GM23248 (cell line): ENCODE data around the gene BRINP3. TPM values are rescaled to one million over a fixed set of nuclear protein-coding genes. Genes with fewer than 3 reads are reported as not detected.

Source experiments
- DNase-seq: peaks from one replicate; pipeline ENCODE4 v3.0.0-alpha.2; 2015
- H2AFZ ChIP-seq: fragments of 200-600 bp; sonication (generic); 2 replicates; pipeline ENCODE4 v1.6.1; 2016; ENCODE audit warnings: antibody characterized with exemption
- H3F3A ChIP-seq: fragments of 200-600 bp; sonication (generic); 2 replicates; pipeline ENCODE4 v1.6.1; 2016; ENCODE audit warnings: mild to moderate bottlenecking, antibody characterized with exemption, mixed run types; ENCODE audit not compliant: insufficient read depth
- H3K27ac ChIP-seq: fragments of 200-600 bp; sonication (generic); 2 replicates; pipeline ENCODE4 v1.5.1; 2016; ENCODE audit warnings: mild to moderate bottlenecking
- H3K27me3 ChIP-seq: fragments of 200-600 bp; sonication (generic); replicated peaks from 2 replicates; pipeline ENCODE4 v1.6.1; 2016; ENCODE audit warnings: mild to moderate bottlenecking; ENCODE audit not compliant: insufficient read depth
- H3K36me3 ChIP-seq: fragments of 200-600 bp; sonication (generic); 2 replicates; pipeline ENCODE4 v1.6.1; 2016; ENCODE audit warnings: low read depth, mild to moderate bottlenecking
- H3K4me1 ChIP-seq: fragments of 200-600 bp; sonication (generic); 2 replicates; pipeline ENCODE4 v1.6.1; 2016; ENCODE audit warnings: mild to moderate bottlenecking; ENCODE audit not compliant: insufficient read depth
- H3K4me2 ChIP-seq: fragments of 200-600 bp; sonication (generic); one replicate; pipeline ENCODE4 v1.6.1; 2016; ENCODE audit warnings: mild to moderate bottlenecking; ENCODE audit not compliant: unreplicated experiment
- H3K4me3 ChIP-seq: fragments of 200-600 bp; sonication (generic); 2 replicates; pipeline ENCODE4 v1.5.1; 2016; ENCODE audit warnings: mild to moderate bottlenecking
- H3K79me2 ChIP-seq: fragments of 200-600 bp; sonication (generic); 2 replicates; pipeline ENCODE4 v1.6.1; 2016; ENCODE audit warnings: mild to moderate bottlenecking; ENCODE audit not compliant: insufficient read depth
- H3K9ac ChIP-seq: fragments of 200-600 bp; sonication (generic); 2 replicates; pipeline ENCODE4 v1.6.1; 2016; ENCODE audit warnings: mild to moderate bottlenecking
- H3K9me2 ChIP-seq: fragments of 200-600 bp; sonication (generic); 2 replicates; pipeline ENCODE4 v1.6.1; 2016; ENCODE audit warnings: mixed run types, mild to moderate bottlenecking, moderate library complexity; ENCODE audit not compliant: insufficient read depth
- H3K9me3 ChIP-seq: fragments of 200-600 bp; sonication (generic); one replicate; pipeline ENCODE4 v1.6.1; 2017; ENCODE audit warnings: low read depth
- H4K20me1 ChIP-seq: fragments of 200-600 bp; sonication (generic); 2 replicates; pipeline ENCODE4 v1.6.0; 2016; ENCODE audit not compliant: insufficient read depth
- EZH2 ChIP-seq: fragments of 200-600 bp; sonication (generic); IDR thresholded peaks from 2 replicates; pipeline ENCODE4 v1.6.1; 2018; ENCODE audit warnings: antibody characterized with exemption, mild to moderate bottlenecking; ENCODE audit not compliant: insufficient read depth, poor library complexity, severe bottlenecking
- EZH2phosphoT487 ChIP-seq: fragments of 200-600 bp; sonication (generic); IDR thresholded peaks from 2 replicates; pipeline ENCODE4 v1.6.1; 2018; ENCODE audit warnings: antibody characterized with exemption, moderate library complexity, mild to moderate bottlenecking, low read depth; ENCODE audit not compliant: insufficient read depth
- WGBS, 2 experiments: methylation state at CpG; one replicate each; pipeline ENCODE4 v1.1.6; 2015 to 2017; ENCODE audit warnings: low lambda C conversion rate in 2 of 2, low coverage in 1 of 2; ENCODE audit errors: missing lambda C conversion rate in 2 of 2; 5-methylcytosine and 5-hydroxymethylcytosine counted together
- in situ Hi-C: fragments of 300-500 bp; cut with MboI; formaldehyde crosslinking; loops from 2 replicates; pipeline ENCODE4 v1.15.0; 2020
- polyA plus RNA-seq: library from polyadenylated mRNA; unstranded; fragments of >200 nt; fragmentation: Nextera tagmentation; extraction: Ambion mirVana; gene quantifications from 2 replicates; pipeline ENCODE4 v1.2.1, GENCODE V29; 2016
- total RNA-seq: library from RNA; depleted of rRNA; stranded (reverse); fragments of >200 nt; shearing (Covaris generic); gene quantifications from 2 replicates; pipeline ENCODE4 v1.2.3, GENCODE V29; 2014

BRINP3 gene
- total and polyA plus RNA-seq, 2 experiments from 2014 or later: not detected

DNA sequence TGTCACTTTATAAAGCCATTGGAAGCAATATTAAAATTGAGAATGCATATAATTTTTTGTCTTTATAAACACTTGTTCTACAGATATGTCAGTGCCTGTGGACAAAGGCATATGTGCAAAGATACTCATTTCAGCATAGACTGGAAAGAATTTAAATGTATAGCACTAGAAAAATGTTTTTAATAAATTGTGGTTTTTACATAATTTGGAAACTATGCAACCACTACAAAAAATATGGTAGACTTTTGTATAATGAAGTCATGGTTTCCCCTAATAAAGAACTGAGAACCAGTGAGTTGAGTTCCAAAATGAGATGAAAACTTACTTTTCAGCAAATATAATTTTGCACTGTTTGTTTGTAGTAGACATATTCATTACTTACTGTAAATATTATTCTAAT, 48.5 kb downstream of the BRINP3 start:
- Histone ChIP-seq H3K79me2 (no peaks in the 10 kb centered on the region), H3F3A (no peaks in the 10 kb centered on the region), H3K4me3 (no peak overlapping the region), H4K20me1 (no peaks in the 10 kb centered on the region), H3K9ac (no peak overlapping the region), H3K4me2 (no peak overlapping the region), H2AFZ (no peak overlapping the region), H3K27me3 (no peaks in the 10 kb centered on the region), H3K9me2 (no peaks in the 10 kb centered on the region), H3K27ac (no peak overlapping the region), H3K36me3 (no peaks in the 10 kb centered on the region), H3K4me1 (no peaks in the 10 kb centered on the region), H3K9me3 (no peaks in the 10 kb centered on the region)
- in situ Hi-C loops: no loop called here
- TF ChIP-seq EZH2 (no peak), EZH2phosphoT487 (no peak)
- no peak for DNase-seq

DNA sequence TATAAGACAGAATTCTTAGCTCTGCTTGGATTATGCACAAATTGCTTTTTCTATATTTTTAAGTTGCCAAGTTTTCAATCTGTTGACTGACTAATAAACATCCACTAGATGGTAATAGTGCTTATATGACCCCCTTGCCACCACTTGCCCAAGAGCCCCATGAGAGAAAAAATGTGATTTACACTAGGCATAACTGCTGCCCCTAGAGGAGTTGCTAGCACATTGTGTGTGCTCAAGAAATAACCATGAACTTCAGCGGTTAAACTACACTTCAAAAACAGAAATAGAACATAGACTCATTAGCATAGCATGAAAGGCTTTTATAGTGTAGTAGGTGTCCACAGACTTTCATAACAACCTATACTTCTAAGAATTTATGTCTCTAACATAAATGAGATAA, 61.4 kb downstream of the BRINP3 start:
- no peaks in the 10 kb centered on the region for H3K36me3 ChIP-seq
- H3K4me1 ChIP-seq: no peaks in the 10 kb centered on the region
- no peak overlapping the region for H3K4me3 ChIP-seq
- H3K9me2 ChIP-seq: no peaks in the 10 kb centered on the region
- H3K79me2 ChIP-seq: no peaks in the 10 kb centered on the region
- WGBS, 2 experiments: 22 to 33% methylated on average over 1 of the region's 1 CpG
- H3K9ac ChIP-seq: no peak overlapping the region
- no peaks in the 10 kb centered on the region for H3K27me3 ChIP-seq
- H3K27ac ChIP-seq: no peak overlapping the region
- in situ Hi-C loops: no loop called here
- H2AFZ ChIP-seq: no peak overlapping the region
- no peaks in the 10 kb centered on the region for H4K20me1 ChIP-seq
- peaks cover 3% of the 10 kb centered on the region for H3K9me3 ChIP-seq
- H3F3A ChIP-seq: no peaks in the 10 kb centered on the region
- no peak for DNase-seq
- TF ChIP-seq EZH2: no peak
- TF ChIP-seq EZH2phosphoT487: no peak
- H3K4me2 ChIP-seq: no peak overlapping the region

DNA sequence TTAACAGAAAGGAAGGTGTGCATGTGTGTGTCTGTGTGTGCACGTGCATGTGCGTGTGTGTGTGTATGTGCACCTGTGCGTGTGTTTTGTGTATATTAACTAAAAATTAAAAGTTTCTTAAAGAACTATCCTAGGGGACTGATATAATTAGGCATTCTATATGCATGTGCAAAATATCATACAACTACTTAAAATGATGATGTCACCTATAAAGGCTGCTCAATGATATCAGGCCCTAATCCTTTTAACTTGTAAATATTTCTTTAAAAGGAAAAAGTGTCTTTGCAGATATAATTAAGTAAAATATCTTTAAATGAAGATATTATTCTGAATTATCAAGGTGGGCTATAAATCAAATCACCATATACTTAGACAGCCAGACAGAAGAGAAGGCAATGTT, 64.5 kb downstream of the BRINP3 start:
- Histone ChIP-seq H3K4me3 (no peak overlapping the region), H3K4me1 (no peaks in the 10 kb centered on the region), H3K27ac (no peak overlapping the region), H3K27me3 (no peaks in the 10 kb centered on the region), H4K20me1 (no peaks in the 10 kb centered on the region), H2AFZ (no peak overlapping the region), H3K36me3 (no peaks in the 10 kb centered on the region), H3K79me2 (no peaks in the 10 kb centered on the region), H3K9me2 (no peaks in the 10 kb centered on the region), H3K9me3 (peaks cover 3% of the 10 kb centered on the region), H3F3A (no peaks in the 10 kb centered on the region), H3K4me2 (no peak overlapping the region), H3K9ac (no peak overlapping the region)
- in situ Hi-C loops: no loop called here
- TF ChIP-seq EZH2 (no peak), EZH2phosphoT487 (no peak)
- WGBS, 2 experiments: 48 to 55% methylated on average over 3 of the region's 3 CpGs
- DNase-seq: no peak

DNA sequence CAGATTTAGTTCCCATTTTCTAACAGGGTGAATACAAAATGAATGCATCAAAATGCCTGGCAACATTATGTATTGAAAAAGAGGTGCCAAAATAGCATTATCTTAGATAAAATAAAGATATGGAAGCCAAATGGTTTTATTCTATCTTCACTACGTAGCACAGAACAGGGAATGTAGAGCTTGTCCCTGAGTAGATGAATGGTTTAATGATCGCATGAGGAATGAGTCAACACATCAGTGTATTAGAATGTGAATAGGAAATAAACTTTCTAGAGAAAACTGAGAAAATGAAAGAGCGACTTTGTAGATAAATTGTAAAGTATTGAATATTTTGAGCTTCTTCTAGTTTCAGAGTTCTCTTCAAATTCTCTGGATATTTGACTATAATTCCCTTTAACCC, 74.3 kb downstream of the BRINP3 start:
- TF ChIP-seq EZH2phosphoT487: no peak
- no peak for TF ChIP-seq EZH2
- WGBS, 2 experiments: 18 to 20% methylated on average over 3 of the region's 3 CpGs

DNA sequence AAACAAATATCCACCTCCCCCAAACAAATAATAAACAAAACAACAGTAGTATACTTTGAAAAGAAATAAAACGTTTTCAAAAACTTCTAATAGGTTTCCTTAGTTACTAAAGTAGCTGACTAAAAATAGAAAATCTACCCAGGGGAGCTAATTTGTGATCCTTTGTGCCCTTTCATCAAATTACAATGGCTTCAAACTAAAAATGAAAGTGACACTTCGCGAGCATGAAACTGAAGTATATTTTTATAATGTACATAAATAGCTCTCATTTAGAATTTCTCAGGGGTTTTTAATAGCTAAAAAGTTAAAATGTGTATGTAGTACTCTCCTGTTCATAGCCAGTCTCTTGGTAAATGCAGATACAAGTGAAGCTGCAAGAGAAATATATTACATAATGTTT, 78.4 kb downstream of the BRINP3 start:
- Histone ChIP-seq H2AFZ (no peak overlapping the region), H3K9me2 (no peaks in the 10 kb centered on the region), H3K4me3 (no peak overlapping the region), H3K27ac (no peak overlapping the region), H3K79me2 (no peaks in the 10 kb centered on the region), H4K20me1 (no peaks in the 10 kb centered on the region), H3K9ac (no peak overlapping the region), H3K4me2 (no peak overlapping the region), H3K27me3 (no peaks in the 10 kb centered on the region), H3K36me3 (no peaks in the 10 kb centered on the region), H3F3A (no peaks in the 10 kb centered on the region), H3K4me1 (no peaks in the 10 kb centered on the region), H3K9me3 (no peaks in the 10 kb centered on the region)
- TF ChIP-seq EZH2 (no peak), EZH2phosphoT487 (no peak)
- in situ Hi-C loops: no loop called here
- no peak for DNase-seq
- 52 to 53% methylated on average over 3 of the region's 3 CpGs for WGBS, 2 experiments

More for the DNA sequence above, 74.3 kb downstream of the BRINP3 start:
- Histone ChIP-seq H3K36me3 (no peaks in the 10 kb centered on the region), H3K4me1 (no peaks in the 10 kb centered on the region), H2AFZ (no peak overlapping the region), H3K9me2 (no peaks in the 10 kb centered on the region), H3K4me3 (no peak overlapping the region), H4K20me1 (no peaks in the 10 kb centered on the region), H3F3A (no peaks in the 10 kb centered on the region), H3K79me2 (no peaks in the 10 kb centered on the region), H3K27me3 (no peaks in the 10 kb centered on the region), H3K9me3 (no peaks in the 10 kb centered on the region), H3K4me2 (no peak overlapping the region), H3K9ac (no peak overlapping the region), H3K27ac (no peak overlapping the region)
- no peak for DNase-seq
- in situ Hi-C loops: no loop called here
